H1 (cell line): ENCODE results near the gene LTB.

Experiments
- ATF2 ChIP-seq: IDR thresholded peaks from 2 replicates; pipeline ENCODE4 v1.6.1; 2012; ENCODE audit warnings: low read length, inconsistent platforms
- CTCF ChIP-seq, 3 experiments: IDR thresholded peaks; 1 replicate in 2 of 3; 2 replicates in 1 of 3; pipeline versions ENCODE4 v1.5.1 to v1.6.1; 2011; ENCODE audit warnings: low read length in 3 of 3, mild to moderate bottlenecking in 3 of 3, inconsistent platforms in 2 of 3, low read depth in 1 of 3, moderate library complexity in 1 of 3; ENCODE audit not compliant: insufficient read depth in 1 of 3; ENCODE audit errors: control extremely low read depth in 1 of 3
- EZH2 ChIP-seq: fragments of 200-600 bp; sonication (generic); IDR thresholded peaks from 2 replicates; pipeline ENCODE4 v1.7.1; 2012; ENCODE audit warnings: low read depth, mild to moderate bottlenecking, moderate library complexity, low read length, inconsistent platforms; ENCODE audit not compliant: severe bottlenecking
- POLR2A ChIP-seq, 2 experiments: IDR thresholded peaks; 1 replicate in 1 of 2; 2 replicates in 1 of 2; pipeline ENCODE4 v1.6.1; 2011; ENCODE audit warnings: low read depth in 2 of 2, low read length in 2 of 2, mild to moderate bottlenecking in 2 of 2; ENCODE audit errors: control extremely low read depth in 1 of 2
- YY1 ChIP-seq: IDR thresholded peaks from 2 replicates; pipeline ENCODE4 v1.6.1; 2011; ENCODE audit warnings: low read depth, mild to moderate bottlenecking, low read length

GRCh38 chr6:31586008-31586407, 3.8 kb upstream of the LTB start, which contains the start of gene LST1:
- TF ChIP-seq CTCF (IDR thresholded peaks at IDR 0.05; ENCODE audit: control extremely low read depth in 1 of 3, insufficient read depth in 1 of 3, low read depth in 1 of 3, low read length in 3 of 3) (no peak), EZH2 (no peak), POLR2A (IDR thresholded peaks at IDR 0.05; ENCODE audit: control extremely low read depth in 1 of 2, low read depth in 2 of 2, low read length in 2 of 2) (no peak), YY1 (no peak), ATF2 (no peak)
